NCI-H510A (cell line): Measurements from ENCODE around the gene GSTCD.
"Not testable (repeated sequence)": the region's sequence is repeated elsewhere in the genome, so short reads cannot be mapped to it uniquely, and the experiment has no call there.

Source experiments
- DNase-seq: peaks from one replicate; lab custom pipeline; 2025; lab: John Stamatoyannopoulos, UW

GSTCD gene, protein sequence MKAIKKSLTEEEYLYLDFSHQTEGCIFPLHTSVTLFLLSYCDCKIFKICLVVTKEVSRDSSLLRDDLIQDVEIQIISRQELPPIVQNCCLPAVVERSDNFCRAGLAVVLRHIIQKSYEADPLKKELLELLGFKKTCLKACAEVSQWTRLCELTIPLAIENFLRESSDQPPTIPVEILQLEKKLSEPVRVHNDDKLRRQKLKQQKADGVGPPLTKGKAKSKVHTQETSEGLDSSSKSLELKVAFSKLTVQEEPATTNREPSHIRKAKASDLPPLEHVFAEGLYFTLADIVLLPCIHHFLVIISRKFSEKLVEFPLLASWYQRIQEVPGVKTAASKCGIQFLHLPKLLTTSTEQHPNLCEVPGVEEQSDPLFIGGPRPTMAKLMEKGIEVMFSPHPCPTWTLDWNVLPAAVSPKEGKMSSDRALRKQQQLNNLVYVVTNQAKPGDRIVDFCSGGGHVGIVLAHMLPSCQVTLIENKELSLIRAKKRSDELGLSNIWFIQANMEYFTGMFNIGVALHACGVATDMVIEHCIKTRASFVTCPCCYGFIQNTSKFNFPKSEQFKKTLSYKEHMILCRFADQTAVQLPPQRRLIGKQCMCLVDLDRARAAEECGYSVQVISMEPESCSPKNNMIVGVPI

DNA sequence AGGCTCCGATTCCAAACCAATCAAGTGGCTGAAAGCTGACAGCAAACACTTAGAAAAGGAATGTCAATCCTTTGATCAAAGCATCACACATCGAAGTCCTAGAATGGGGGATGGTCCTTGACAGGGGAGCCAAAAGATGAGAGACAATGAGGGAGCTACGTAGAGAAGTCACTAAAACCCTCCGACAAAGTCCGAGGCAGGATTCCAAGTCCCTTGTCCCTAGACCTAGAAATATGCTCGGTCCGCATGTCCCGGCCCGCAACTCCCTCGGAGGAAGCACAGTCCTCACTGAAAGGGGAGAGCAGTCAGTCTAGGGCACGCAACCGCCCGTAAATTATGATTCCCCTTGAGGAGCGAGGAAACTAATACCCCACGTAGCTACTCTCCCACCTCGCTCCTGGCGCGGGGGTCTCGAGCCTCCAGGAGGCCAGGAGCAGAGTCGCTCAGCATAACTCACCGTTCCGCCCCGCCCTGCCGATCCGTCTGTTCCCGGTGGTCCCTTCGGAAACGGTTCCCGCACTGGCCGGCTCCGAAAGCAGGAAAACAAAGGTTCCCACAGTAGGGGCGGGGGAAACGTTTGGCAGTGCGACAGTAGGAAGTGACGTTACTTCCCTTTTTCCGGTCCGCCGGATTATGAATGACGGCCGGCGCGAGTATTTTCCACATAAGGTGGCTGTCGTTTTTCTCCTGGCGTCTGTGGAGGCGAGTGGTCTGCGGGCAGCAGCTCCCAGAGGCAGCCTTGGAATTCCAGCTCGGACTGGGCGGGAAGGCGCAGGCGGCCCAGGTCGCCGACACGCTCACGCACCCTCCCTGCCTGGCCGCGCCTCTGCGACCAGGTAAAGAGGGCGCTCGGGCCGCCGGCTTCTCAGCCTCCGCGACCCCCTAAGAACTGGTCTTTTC, at the start of gene GSTCD, which contains the start of gene INTS12:
Gene GSTCD (plus strand): TSS at position 604 of the 900 bp plus-strand sequence. CDS start 8,830 bp downstream, outside the sequence.
Gene INTS12 (minus strand): TSS at position 509 of the 900 bp plus-strand sequence. CDS start 8,684 bp downstream, outside the sequence.
- peak; percentile 78 for DNase-seq

DNA sequence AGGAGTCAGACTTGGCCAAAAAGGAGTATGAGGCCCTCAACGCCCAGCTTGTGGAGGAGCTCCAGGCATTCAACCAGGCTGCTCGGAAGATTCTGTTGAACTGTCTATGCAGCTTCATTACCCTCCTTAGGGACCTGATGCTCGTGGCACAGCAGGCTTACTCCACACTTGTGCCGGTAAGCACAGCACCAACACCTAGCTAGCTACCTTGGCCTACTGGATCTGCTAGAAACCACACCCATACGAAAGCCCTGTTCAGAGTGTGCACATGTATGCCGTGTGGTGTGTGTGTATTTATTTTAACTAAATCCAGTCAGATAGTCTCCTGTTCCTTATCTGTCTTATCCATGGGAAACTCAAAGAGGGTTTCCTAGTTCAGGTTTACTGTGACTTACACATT, 49.4 kb upstream of the GSTCD start:
- no peak for DNase-seq

DNA sequence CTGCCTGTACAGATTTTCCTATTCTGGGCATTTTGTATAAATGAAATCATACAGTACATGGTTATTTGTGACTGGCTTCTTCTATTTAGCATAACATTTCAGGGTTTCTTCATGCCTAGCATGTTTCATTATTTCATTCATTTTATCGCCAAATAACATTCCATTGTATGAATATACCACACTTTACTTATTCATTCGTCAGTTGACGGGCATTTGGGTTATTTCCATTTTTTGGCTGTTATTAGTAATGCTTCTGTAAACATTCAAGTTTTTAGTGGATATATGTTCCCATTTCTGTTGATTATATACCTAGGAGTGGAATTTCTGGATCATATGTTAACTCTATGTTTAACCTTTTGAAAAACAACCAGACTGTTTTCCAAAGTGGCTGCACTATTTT, 47.6 kb upstream of the GSTCD start:
- no peak for DNase-seq

DNA sequence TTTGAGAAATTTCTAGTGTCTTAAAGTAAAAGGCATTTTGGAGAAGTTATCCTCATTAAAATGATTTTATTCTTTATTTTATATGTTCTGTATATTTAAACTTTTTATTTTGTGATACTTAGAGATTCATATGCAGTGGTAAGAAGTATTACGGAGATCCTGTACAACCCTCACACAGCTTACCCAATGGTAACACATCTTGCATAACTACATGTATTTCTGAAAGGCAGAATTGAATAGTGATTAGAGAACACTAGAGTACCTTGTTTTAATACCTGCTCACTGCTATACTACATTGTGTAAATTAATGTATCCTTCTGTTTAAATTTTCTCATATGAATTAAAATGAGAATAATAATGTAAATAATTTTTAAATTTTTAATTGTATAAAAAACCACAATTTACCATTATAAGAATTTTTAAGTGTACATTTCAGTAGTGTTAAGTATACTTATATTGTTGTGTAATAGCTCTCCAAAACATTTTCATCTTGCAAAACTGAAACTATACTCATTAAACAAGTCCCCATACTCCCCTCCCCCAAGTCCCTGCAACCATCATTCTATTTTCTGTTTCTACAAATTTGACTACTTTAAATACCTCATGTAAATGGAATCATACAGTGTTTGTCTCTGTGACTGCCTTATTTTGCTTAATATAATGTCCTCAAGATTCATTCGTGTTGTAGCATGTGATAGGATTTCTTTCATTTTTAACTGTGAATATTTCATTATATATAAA, 45.5 kb upstream of the GSTCD start:
- DNase-seq: no peak

DNA sequence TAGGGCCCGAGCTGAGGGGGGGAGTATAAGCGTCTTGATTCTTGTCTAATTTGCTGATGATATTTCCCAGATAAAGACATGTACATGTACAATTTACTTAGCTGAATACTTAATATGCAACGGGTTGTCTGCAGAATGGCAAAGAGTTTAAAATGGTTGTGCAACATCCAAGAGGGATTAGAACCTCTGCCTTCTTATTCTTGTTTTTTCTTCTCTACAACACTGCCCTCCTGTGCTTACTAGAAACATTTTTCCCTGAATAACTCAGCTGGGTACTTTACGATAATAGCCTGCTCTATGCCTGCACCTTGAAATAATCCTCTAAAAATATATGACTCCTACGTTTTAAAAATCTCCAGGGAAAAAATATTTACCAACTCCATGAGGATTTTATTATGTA, 41.9 kb upstream of the GSTCD start:
- no peak for DNase-seq

DNA sequence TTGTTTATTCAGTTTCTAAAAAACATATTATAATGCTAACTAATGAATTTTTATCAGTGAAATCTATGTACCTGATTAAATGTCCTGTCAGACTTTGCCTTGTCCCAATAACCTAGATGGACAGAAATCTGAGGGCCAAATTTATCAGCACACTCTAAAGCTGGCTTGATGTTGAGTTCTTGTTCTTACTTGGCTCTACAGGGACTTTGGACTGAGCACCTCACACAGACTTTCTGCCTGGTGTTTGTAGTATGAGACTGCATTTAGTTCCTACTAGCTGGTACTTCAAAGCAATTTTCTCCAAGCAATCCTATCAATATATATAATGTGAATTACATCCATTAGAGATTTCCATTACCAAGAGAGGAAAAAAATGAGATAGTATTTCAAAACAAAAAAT, 37.9 kb upstream of the GSTCD start:
- no peak for DNase-seq

DNA sequence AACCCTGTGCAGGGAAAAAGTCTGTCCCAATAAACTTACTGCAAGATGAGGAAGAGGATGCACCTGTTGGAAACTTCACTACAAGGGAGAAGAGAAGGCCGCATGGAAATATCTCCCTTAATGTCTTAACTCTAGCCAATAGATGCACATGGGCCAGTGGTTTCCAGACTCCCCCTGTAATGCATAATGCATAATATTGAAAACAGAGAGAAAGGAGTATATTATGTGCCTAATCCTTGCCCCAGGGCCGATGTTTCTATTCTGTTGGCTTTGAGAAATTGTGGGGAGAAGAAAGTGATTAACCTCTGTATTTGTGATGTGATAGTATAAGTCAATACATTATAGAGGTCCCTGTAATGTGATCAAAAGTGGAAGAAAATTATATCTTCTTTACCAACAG, 37.3 kb upstream of the GSTCD start:
- no peak for DNase-seq

DNA sequence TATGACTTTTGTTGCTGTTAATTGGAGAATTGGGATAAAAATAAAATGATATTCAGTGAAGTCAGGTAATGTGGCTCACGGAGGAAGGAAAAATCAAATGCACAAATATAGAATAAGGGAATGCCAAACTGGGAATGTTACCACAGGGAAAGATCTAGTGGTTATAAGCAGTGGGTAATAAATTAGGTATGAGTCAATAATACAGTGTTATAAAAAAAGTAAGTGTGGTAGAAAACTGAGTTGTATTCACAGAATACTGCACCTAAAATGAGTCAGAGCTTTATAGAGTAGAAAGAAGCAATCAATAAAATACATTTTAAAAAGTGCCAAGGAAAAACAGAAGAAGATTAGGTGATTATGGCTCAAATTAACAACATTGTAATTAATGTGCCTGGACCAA, 34.6 kb upstream of the GSTCD start:
- DNase-seq: no peak

DNA sequence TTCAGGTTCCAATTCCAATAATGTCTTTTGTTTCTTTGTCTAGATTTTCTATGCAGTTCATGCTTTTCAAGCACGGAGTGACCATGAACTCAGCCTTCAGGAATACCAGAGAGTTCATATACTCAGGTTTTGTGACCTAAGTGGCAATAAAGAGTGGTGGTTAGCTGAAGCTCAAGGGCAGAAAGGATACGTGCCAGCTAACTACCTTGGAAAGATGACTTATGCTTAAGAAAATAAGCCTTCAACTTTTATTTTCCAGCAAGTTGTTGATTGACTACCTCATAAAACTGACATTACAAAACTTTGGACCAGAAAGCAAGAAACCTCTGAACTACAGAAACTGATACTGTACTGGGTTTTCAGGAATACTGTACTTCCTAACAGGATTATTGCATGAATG, 30.9 kb upstream of the GSTCD start:
- DNase-seq: no peak

DNA sequence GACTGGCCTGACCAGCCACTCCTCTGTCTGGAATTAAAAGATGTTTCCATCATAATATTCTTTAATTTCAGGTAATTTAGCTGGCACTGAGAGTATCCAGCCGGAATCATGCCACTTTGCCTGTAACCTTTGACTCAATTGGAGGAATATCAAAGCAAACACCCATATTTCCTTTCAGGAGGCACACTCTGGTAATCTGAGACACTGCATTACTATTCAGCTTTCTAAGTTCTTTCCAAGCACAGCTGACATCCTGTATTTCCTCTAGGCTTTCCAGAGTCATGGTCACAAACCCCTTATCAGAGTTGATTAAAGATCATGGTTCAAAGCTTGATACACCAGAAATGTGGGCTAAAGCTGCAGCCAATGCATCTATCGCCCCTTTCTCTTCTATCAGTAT, 29.4 kb upstream of the GSTCD start:
- DNase-seq: no peak

DNA sequence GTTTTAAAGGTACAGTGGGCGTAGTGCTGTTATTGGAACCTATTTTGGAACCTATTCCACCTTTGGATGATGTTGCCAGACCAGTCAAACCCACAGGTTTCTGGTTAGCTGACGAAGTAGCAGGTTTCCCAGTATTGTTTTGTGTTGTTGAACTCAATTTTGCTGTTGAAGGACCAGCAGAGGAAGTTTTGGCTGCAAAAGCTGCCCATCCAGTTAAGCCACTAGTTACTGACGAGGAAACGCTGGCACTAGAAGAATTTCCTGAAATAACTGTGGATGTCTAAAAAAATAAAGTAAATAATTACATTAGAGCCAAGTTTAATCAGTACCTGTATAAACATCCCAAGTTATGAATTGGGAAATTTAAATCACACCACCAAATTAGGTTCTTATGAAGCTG, 25.5 kb upstream of the GSTCD start:
- DNase-seq: no peak

DNA sequence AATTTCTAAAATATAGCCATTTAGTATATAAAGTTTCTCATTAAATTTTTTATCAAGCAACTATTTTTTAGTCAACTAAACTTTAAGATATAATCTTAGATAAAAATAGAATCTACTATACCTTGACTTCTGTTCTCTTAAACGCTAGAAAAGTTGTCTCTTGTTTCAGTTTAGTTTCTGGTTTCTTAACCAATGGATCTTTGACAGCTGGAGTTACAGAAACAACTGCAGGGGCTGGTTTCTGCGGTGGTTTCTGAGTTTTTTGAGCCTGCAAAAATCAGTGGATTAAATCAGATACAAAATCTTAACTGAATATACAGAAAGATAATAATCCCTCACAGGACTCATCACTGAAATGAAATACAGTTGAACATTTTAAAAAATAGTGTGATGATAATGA, 22.0 kb upstream of the GSTCD start:
- DNase-seq: no peak

DNA sequence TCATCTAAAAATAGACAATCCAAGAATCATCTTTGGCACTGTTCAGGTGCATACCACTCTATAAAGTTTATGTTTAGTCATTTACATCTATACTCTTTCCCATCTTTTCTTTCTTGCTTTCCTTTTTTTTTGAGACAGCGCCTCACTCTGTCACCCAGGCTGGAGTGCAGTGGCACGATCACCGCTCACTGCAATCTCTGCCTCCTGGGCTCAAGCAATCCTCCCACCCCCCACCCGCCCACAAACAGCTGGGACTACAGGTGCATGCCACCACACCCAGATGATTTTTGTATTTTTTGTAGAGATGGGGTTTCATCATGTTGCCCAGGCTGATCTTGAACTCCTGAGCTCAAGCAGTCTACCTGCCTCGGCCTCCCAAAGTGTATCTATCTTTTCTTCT, 13.8 kb upstream of the GSTCD start:
- not testable (repeated sequence) for DNase-seq

DNA sequence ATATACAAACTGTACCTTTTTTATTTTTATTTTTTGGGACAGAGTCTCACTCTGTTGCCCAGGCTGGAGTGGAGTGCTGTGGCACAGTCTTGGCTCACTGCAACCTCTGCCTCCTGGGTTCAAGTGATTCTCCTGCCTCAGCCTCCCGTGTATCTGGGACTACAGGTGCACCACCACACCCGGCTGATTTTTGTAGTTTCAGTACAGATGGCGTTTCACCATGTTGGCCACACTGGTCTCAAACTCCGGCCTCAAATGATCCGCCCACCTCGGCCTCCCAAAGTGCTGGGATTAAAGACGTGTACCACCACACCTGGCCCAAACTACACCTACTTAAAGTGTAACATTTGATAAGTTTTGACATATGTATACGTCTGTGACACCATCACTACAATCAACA, 12.8 kb upstream of the GSTCD start:
- not testable (repeated sequence) for DNase-seq

DNA sequence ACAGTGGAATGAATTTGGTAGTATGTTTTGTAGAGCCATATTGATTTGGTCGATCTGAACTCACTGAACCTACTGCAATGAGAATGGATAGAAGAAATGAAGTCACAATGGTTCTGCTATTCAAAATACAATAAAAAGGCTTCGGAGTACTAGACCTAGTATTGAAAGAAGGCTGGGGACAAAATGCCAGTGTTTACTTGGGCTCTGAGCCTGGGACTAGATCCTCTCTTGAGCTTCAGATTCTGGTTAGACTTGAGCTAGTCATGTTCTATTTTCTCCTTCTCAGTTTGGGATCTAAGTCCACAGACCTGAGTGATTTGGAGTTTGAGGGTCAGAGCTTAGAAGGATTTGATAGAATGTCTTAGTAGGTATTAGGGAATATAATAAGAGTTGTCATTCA, 10.0 kb upstream of the GSTCD start:
- DNase-seq: no peak

DNA sequence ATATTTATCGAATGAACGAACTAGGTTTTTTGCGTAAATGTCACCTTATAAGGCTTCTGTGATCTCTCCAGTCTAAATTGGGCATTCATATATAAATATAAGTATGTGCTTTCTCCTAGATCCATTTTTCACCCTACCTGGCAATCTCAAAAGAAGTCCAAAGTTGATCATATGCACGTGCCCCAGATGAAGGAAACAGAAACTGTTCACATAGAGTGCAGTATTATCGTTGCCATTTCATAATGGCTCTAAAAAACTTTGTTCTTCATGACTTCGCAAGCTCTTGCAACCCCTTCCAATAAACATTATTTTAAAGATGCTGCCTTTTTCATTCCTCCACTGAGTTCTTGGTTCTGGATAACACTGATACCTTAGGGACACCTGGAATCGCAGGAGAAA, 803 bp upstream of the GSTCD start:
- DNase-seq: no peak

DNA sequence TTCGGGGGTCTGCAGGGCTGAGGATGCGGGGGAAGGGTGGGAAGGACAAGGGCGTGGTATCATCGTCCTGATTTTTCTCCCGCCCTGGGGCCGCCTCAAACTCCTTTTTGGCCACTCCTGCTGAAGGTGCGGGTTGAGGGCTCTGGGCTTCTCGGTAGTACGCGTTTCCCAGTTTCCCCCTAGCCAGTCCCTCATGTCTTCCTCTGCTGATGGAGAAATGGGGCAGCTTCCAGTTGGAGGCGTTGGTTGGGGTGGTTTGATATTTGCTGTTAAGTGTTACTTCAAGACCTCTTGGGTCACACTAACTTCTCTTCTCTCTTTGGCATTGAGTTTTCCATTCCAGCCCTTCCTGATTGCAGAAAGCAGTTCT, 482 bp downstream of the GSTCD start:
- DNase-seq: no peak

DNA sequence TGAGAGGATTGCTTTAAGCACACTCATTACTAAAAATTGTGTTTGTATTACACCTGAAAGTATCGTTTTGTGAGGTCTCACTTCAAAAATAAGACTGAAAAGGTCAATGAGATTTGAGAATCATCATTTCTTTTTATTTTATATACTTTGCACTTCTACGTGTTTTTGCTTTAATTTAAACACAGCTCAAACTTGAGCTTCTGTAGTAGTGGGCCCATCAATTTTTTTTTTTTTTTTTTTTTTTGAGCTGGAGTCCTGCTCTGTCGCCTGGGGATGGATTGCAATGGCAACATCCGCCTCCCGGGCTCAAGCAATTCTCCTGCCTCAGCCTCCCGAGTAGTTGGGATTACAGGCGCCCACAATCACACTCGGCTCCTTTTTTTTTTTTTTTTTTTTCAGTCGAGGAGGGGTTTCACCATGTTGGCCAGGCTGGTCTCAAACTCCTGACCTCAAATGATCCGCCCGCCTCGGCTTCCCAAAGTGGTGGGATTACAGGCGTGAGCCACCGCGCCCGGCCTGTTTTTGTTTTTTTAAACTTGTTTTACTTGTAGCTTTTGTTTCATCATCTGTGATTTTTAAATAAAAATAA, 1.5 kb downstream of the GSTCD start:
- no peak for DNase-seq

DNA sequence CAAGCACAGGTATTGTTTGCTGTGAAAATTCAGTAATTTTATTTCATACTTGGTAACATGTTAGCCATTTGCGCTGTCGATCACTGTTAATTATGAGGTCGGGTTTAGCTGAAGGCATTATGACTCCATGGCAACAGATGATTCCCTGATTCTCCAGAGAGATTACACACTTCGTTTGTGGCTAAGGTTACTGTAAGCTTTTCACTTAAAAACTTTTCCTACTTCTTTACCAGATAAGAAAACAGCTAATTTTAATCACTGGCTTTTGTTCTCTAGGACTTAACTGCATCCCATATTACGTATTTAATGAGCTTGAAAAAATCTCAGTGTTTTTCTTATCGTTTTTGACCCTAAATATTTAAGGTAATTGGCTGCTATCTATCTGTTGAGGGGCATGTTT, 2.1 kb downstream of the GSTCD start:
- no peak for DNase-seq

DNA sequence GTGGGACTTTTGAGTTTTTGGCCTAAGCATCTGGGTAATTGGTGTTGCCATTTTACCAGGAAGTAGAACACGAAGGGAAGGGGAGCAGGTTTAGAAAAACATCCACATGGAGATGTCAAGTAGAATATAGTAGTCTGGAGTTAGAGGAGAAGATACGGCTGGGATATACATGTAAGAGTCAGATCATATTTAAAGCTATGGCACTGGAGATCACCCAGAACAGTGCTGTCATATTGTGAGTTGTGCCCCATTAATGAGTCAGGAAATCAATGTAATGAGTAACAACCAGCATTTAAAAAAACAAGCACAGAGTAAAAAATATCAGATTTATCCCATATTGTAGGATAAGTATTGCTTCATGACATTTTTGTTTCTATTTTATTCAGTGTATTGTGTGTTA, 4.2 kb downstream of the GSTCD start:
- DNase-seq: no peak

DNA sequence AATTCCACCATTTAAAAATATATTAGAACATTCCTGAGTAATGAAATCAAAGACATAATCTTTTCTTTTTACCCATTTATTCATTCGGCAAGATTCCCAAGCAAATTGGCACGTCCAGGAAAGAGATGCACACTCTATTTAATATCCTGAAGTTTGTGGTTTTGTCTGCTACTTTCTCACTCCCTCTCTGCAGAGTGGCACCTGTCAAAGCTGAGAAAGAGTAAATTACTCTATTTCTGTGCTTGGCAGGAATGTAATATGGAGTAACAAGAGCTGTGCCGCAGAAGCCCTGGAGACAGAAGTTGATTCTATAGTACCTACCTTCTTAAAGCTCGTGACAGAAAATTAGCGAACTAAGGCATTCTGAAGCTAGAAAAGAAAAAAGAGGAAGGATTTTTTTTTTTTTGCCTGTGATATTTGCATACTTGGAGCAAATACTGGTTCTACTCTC, 5.5 kb downstream of the GSTCD start:
- DNase-seq: no peak
